ENCODE results near the gene PRKG2.

PRKG2 gene

DNA sequence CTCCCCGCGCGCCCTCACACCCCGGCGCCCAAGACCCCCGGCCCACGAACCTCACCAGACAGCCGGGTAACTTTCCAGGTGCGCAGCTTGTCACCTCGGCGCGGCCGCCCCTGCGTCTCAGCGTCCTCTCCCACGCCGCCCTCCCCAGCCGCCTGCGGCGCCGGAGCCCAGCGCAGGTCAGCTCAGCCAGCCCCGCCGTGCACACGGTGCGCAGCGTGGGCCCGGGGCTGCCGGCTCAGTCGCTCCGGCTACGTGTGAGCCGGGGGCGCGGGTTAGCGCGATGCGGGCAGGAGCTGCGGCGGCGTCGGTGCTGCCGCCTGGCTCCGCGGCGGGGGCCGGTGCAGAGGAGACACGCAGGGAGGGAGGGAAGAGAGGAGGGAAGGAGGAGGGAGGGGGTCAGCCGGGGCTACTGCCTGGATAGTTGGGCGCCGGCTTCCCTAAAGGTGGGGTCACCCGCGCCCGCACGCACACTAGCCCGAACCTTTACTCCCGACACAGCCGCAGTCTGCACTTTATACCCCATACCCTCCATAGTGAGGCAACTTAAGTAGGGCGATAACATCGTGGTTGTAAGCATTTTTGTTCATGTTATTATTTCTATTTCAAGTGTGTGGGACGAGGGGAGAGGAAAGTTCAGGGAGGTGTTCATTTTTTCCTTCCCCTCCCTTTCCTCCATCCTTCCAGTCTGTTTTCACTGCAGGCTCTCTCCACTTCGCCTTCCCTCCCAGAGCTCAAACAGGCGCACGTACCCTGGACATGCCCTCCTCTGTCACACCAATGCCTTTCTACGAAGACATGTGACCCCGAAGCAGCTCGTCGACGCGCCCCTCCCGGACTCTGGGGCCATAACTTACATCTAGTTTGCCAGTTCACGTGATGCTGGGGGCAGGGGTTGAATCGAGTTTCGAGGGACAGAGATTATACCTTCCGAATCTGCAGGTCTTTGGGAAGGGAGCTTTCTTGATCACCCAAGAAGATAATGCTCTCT is at the start of gene PRKG2:
TSS of gene PRKG2 (minus strand) at position 342 of the 988 bp plus-strand sequence. CDS start 10,175 bp downstream, outside the sequence.
- no peak for TF ChIP-seq CTCF (IDR thresholded peaks at IDR 0.05; ENCODE audit: borderline replicate concordance, control extremely low read depth, extremely low read depth, insufficient read depth, missing control alignments)
- in situ Hi-C loops (cut with MboI; ENCODE audit: low sequenced_read_pairs, unreplicated experiment): no loop called here
- DNase-seq (ENCODE audit: low spot score): no peak

DNA sequence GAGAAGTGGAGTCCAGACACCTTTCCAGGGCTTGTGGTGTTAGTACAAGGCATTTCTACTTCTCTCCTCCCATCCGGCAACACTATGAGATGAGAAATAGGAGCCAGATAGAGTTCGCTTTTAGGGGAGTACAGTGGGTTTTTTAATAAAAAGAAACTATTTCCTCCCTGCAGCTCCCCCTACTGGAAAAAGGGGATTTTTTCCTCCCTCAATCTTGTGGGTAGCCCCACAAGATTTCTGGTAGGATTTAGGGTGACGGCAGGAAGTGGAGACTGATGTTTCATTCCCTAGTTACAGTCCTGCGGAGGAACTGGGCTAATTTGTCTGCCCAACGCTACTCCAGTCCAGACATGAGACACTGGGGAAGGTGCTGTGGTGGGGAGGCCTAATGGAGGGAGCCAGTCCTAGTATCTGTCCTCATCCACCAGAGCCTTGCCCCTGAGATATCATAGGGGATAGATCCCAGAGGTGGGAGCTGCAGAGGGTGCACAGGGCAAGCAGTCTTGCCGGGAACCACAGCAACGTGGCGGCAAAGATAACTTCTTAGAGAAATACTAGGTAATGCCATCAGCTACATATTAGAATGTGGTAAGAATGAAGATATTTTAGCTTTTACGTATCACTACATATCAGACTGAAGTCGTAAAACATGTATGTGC is 45.5 kb upstream of the PRKG2 start:
- in situ Hi-C loops (cut with MboI; ENCODE audit: low sequenced_read_pairs, unreplicated experiment): no loop called here
- TF ChIP-seq CTCF (IDR thresholded peaks at IDR 0.05; ENCODE audit: borderline replicate concordance, control extremely low read depth, extremely low read depth, insufficient read depth, missing control alignments): no peak
- no peak for DNase-seq (ENCODE audit: low spot score)

GRCh38 chr4:81258841-81259550 is 44.0 kb upstream of the PRKG2 start:
- DNase-seq (ENCODE audit: low spot score): no peak
- TF ChIP-seq CTCF (IDR thresholded peaks at IDR 0.05; ENCODE audit: borderline replicate concordance, control extremely low read depth, extremely low read depth, insufficient read depth, missing control alignments): no peak
- in situ Hi-C loops (cut with MboI; ENCODE audit: low sequenced_read_pairs, unreplicated experiment): no loop called here

- TF ChIP-seq CTCF (IDR thresholded peaks at IDR 0.05; ENCODE audit: borderline replicate concordance, control extremely low read depth, extremely low read depth, insufficient read depth, missing control alignments): no peak
- in situ Hi-C loops (cut with MboI; ENCODE audit: low sequenced_read_pairs, unreplicated experiment): no loop called here
Measured at GRCh38 chr4:81257816-81258215, 42.8 kb upstream of the PRKG2 start.

GRCh38 chr4:81257021-81257420 is 42.0 kb upstream of the PRKG2 start:
- DNase-seq (ENCODE audit: low spot score): no peak
- no peak for TF ChIP-seq CTCF (IDR thresholded peaks at IDR 0.05; ENCODE audit: borderline replicate concordance, control extremely low read depth, extremely low read depth, insufficient read depth, missing control alignments)
- in situ Hi-C loops (cut with MboI; ENCODE audit: low sequenced_read_pairs, unreplicated experiment): no loop called here

More at GRCh38 chr4:81257816-81258215, 42.8 kb upstream of the PRKG2 start:
- DNase-seq (ENCODE audit: low spot score): no peak

Data from GM13976 (cell line).